IMR-90 (cell line): ENCODE data around the gene MLLT10. TPM values are rescaled to one million over a fixed set of nuclear protein-coding genes. Genes with fewer than 3 reads are reported as not detected.

ENCODE experiments used
- ATAC-seq: fragments of 200-7000 bp; cut with Tn5 transposase; 2 replicates; pipeline ENCODE4 v1.9.1; 2020; ENCODE audit warnings: low read depth, mild to moderate bottlenecking, moderate library complexity
- BruUV-seq: library from RNA; stranded (reverse); fragments of 400-500 nt; replicated peaks from 2 replicates; lab custom pipeline; 2021; lab: Mats Ljungman, UMichigan
- CTCF ChIA-PET: fragments of 300-600 bp; formaldehyde crosslinking; extraction: SDS; loops from one replicate; lab custom pipeline; 2021; ENCODE audit warnings: antibody characterized with exemption; lab: Yijun Ruan, JAX
- POLR2A ChIA-PET: fragments of 300-600 bp; sonication (Branson Sonifier 250); formaldehyde crosslinking; loops from one replicate; lab custom pipeline; 2022; ENCODE audit warnings: antibody characterized with exemption; ENCODE audit not compliant: unreplicated experiment; lab: Charles Lee
- DNase-seq: peaks from one replicate; pipeline ENCODE4 v3.0.0; 2013
- H2AFZ ChIP-seq: replicated peaks from 2 replicates; pipeline ENCODE3; 2013; ENCODE audit warnings: low read length, mild to moderate bottlenecking; ENCODE audit not compliant: poor library complexity
- H2AK5ac ChIP-seq: 2 replicates; pipeline ENCODE4 v1.6.1; 2013; ENCODE audit warnings: low read depth, low read length, inconsistent platforms
- H2AK9ac ChIP-seq: replicated peaks from 2 replicates; pipeline ENCODE3; 2013; ENCODE audit warnings: mild to moderate bottlenecking, low read depth, low read length, moderate library complexity; ENCODE audit not compliant: poor library complexity
- H2BK120ac ChIP-seq: 2 replicates; pipeline ENCODE4 v1.6.1; 2013; ENCODE audit warnings: low read depth, low read length, inconsistent platforms
- H2BK15ac ChIP-seq: 3 replicates; pipeline ENCODE4 v1.6.1; 2013; ENCODE audit warnings: low read depth, low read length, inconsistent platforms
- H2BK20ac ChIP-seq: 2 replicates; pipeline ENCODE4 v1.6.1; 2013; ENCODE audit warnings: low read depth, mild to moderate bottlenecking, inconsistent platforms, low read length, moderate library complexity
- H2BK5ac ChIP-seq: 2 replicates; pipeline ENCODE4 v1.6.1; 2013; ENCODE audit warnings: mild to moderate bottlenecking, low read depth, low read length, inconsistent platforms; ENCODE audit not compliant: poor library complexity, severe bottlenecking
- H3K14ac ChIP-seq: replicated peaks from 2 replicates; pipeline ENCODE4 v1.6.1; 2013; ENCODE audit warnings: low read depth, low read length, inconsistent platforms
- H3K18ac ChIP-seq: 2 replicates; pipeline ENCODE4 v1.6.1; 2013; ENCODE audit warnings: low read depth, low read length, control low read depth
- H3K23ac ChIP-seq: 2 replicates; pipeline ENCODE4 v1.6.1; 2013; ENCODE audit warnings: low read depth, low read length, inconsistent platforms
- H3K27ac ChIP-seq: 2 replicates; pipeline ENCODE4 v1.5.1; 2013; ENCODE audit warnings: mild to moderate bottlenecking, control low read depth, low read length; ENCODE audit not compliant: insufficient read depth
- H3K27me3 ChIP-seq: 2 replicates; pipeline ENCODE4 v1.6.1; 2013; ENCODE audit warnings: low read length; ENCODE audit not compliant: control insufficient read depth, insufficient read depth
- H3K36me3 ChIP-seq: 2 replicates; pipeline ENCODE4 v1.6.1; 2013; ENCODE audit warnings: low read length, mixed read lengths; ENCODE audit not compliant: control insufficient read depth, insufficient read depth
- H3K4ac ChIP-seq: 2 replicates; pipeline ENCODE4 v1.6.1; 2013; ENCODE audit warnings: low read depth, low read length, inconsistent platforms
- H3K4me1 ChIP-seq: 2 replicates; pipeline ENCODE4 v1.6.1; 2013; ENCODE audit warnings: low read length, mixed read lengths; ENCODE audit not compliant: control insufficient read depth, insufficient read depth
- H3K4me2 ChIP-seq: 2 replicates; pipeline ENCODE4 v1.6.1; 2013; ENCODE audit warnings: low read depth, mild to moderate bottlenecking, control low read depth, low read length, moderate library complexity
- H3K4me3 ChIP-seq: 2 replicates; pipeline ENCODE4 v1.5.1; 2013; ENCODE audit warnings: low read depth, mild to moderate bottlenecking, control low read depth, low read length, moderate library complexity; ENCODE audit not compliant: insufficient read depth
- H3K56ac ChIP-seq: 2 replicates; pipeline ENCODE4 v1.6.1; 2013; ENCODE audit warnings: low read length, inconsistent platforms; ENCODE audit not compliant: insufficient read depth; ENCODE audit errors: extremely low read depth
- H3K79me1 ChIP-seq, 2 experiments: 2 replicates each; pipeline ENCODE4 v1.6.1; 2013; ENCODE audit warnings: low read length in 2 of 2, inconsistent platforms in 1 of 2, low read depth in 1 of 2
- H3K9ac ChIP-seq: 2 replicates; pipeline ENCODE4 v1.6.1; 2013; ENCODE audit warnings: low read depth, low read length, control low read depth
- H3K9me1 ChIP-seq: 2 replicates; pipeline ENCODE4 v1.6.1; 2013; ENCODE audit warnings: low read length, inconsistent platforms; ENCODE audit not compliant: insufficient read depth
- H3K9me3 ChIP-seq: 2 replicates; pipeline ENCODE4 v1.6.1; 2013; ENCODE audit warnings: low read length; ENCODE audit not compliant: control insufficient read depth, insufficient read depth
- H4K20me1 ChIP-seq: 2 replicates; pipeline ENCODE4 v1.6.1; 2013; ENCODE audit warnings: low read length, inconsistent platforms; ENCODE audit not compliant: insufficient read depth
- H4K5ac ChIP-seq: 2 replicates; pipeline ENCODE4 v1.6.1; 2013; ENCODE audit warnings: mild to moderate bottlenecking, low read depth, low read length, control low read depth
- H4K8ac ChIP-seq, 2 experiments: 2 replicates each; pipeline ENCODE4 v1.6.1; 2013; ENCODE audit warnings: low read depth in 2 of 2, low read length in 2 of 2, control low read depth in 1 of 2, inconsistent platforms in 1 of 2
- H4K91ac ChIP-seq: 2 replicates; pipeline ENCODE4 v1.6.1; 2013; ENCODE audit warnings: low read depth, low read length, inconsistent platforms; ENCODE audit not compliant: insufficient read depth
- NFE2L2 ChIP-seq: fragments of 150-350 bp; IDR thresholded peaks from 2 replicates; pipeline ENCODE4 v1.6.1; 2016; ENCODE audit warnings: low read depth, mild to moderate bottlenecking, low read length
- RFX5 ChIP-seq: IDR thresholded peaks from 2 replicates; pipeline ENCODE4 v1.8.0; 2012; ENCODE audit warnings: low read depth, mild to moderate bottlenecking, low read length, moderate library complexity
- WGBS, 2 experiments: methylation state at CpG; one replicate each; pipeline versions ENCODE4 v1.1.5 to v1.1.7; 2013; ENCODE audit warnings: missing lambda C conversion rate in 2 of 2; ENCODE audit not compliant: insufficient read length in 1 of 2; ENCODE audit errors: extremely low coverage in 2 of 2; 5-methylcytosine and 5-hydroxymethylcytosine counted together
- dilution Hi-C: fragments of 300-500 bp; cut with HindIII; formaldehyde crosslinking; loops from one replicate; pipeline ENCODE4 v1.14.3; 2018; ENCODE audit warnings: low sequenced_read_pairs; ENCODE audit not compliant: unreplicated experiment
- in situ Hi-C: fragments of 300-500 bp; cut with MboI; formaldehyde crosslinking; loops from 3 replicates; pipeline ENCODE4 v1.14.3; 2019; ENCODE audit warnings: low sequenced_read_pairs, inconsistent platforms, mixed read lengths
- intact Hi-C: fragments of 100-400 bp; cut with micrococcal nuclease; formaldehyde crosslinking; loops from 2 replicates; pipeline ENCODE4 v1.10.0; 2022
- polyA plus RNA-seq, 3 experiments: library from polyadenylated mRNA; depleted of rRNA; stranded (reverse); fragments of >200 nt; gene quantifications; 2 replicates each; pipeline ENCODE4 v1.2.3, GENCODE V29; 2012; ENCODE audit warnings: low replicate concordance in 1 of 3
- total RNA-seq: library from RNA; depleted of rRNA; stranded (reverse); fragments of >200 nt; gene quantifications from 2 replicates; pipeline ENCODE4 v1.2.3, GENCODE V29; 2012

MLLT10 gene
- total and polyA plus RNA-seq, 2 of the 4 experiments (the other 2 are of a cell fraction): 22.5 to 29.0 TPM

GRCh38 chr10:21514818-21515351 lies 19.1 kb upstream of the MLLT10 start:
- POLR2A ChIA-PET: no interaction called here
- no TSS peak for BruUV-seq

More at GRCh38 chr10:21514818-21515351, 19.1 kb upstream of the MLLT10 start:
- no peaks in the 10 kb centered on the region for H3K9me3 ChIP-seq
- H4K91ac ChIP-seq: no peak overlapping the region
- H3K56ac ChIP-seq: no peak overlapping the region; the same call in 1 of the 2 replicates
- H4K20me1 ChIP-seq: no peaks in the 10 kb centered on the region
- no peak overlapping the region for H2AK5ac ChIP-seq
- no CpG with 5 or more reads among the region's 10 CpGs for WGBS, 2 experiments
- no peak overlapping the region for H2AFZ ChIP-seq
- dilution Hi-C loops (no loop called here), in situ Hi-C loops (loop anchor here (25.0 kb wide), 3 partner anchors 797 to 1097 kb away; partner anchors contain the start of genes BMI1 and COMMD3), intact Hi-C loops (loop anchor here (5.0 kb wide), 2 partner anchors 217 to 812 kb away; no protein-coding TSS in a partner anchor)
- no peaks in the 10 kb centered on the region for H3K36me3 ChIP-seq
- no peak overlapping the region for H2AK9ac ChIP-seq
- H3K4me3 ChIP-seq: no peak overlapping the region
- H3K4ac ChIP-seq: no peak overlapping the region
- no peak for TF ChIP-seq RFX5
- TF ChIP-seq NFE2L2: no peak
- H2BK20ac ChIP-seq: no peak overlapping the region
- H3K27me3 ChIP-seq: no peaks in the 10 kb centered on the region
- peak overlapping the region; percentile 51; the same call in 1 of the 2 replicates for H3K18ac ChIP-seq
- peak overlapping the region in 1 of 2 experiments; percentile 29; a peak in 1 of 4 replicates for H4K8ac ChIP-seq
- peak overlapping the region; percentile 38; the same call in 1 of the 2 replicates for H3K27ac ChIP-seq
- H3K79me1 ChIP-seq: peaks cover 0 to 3% of the 10 kb centered on the region in 2 experiments; a peak in 1 of 4 replicates
- ATAC-seq (no peak), DNase-seq (no peak)
- 0 out of 2 replicates have a peak overlapping the region, but pooled peaks have one; percentile 16 for H2BK120ac ChIP-seq
- peak overlapping the region; percentile 44; the same call in 1 of the 3 replicates for H2BK15ac ChIP-seq
- H3K4me2 ChIP-seq: peak overlapping the region; percentile 71
- H3K9ac ChIP-seq: peak overlapping the region; percentile 64; the same call in 1 of the 2 replicates
- H4K5ac ChIP-seq: no peak overlapping the region; the same call in 1 of the 2 replicates
- H3K9me1 ChIP-seq: no peaks in the 10 kb centered on the region
- CTCF ChIA-PET: interaction anchor here (0.8 to 1.7 kb wide), 3 partner anchors 18 to 222 kb away, joined by 3 to 8 read pairs (median 7); no protein-coding TSS in a partner anchor
- H3K14ac ChIP-seq: no peak overlapping the region
- 0 out of 2 replicates have a peak overlapping the region, but pooled peaks have one; percentile 7 for H3K23ac ChIP-seq
- no peak overlapping the region for H2BK5ac ChIP-seq
- peaks cover 4% of the 10 kb centered on the region for H3K4me1 ChIP-seq
